Dedifferentiated amniotic fluid mesenchymal stem cell (primary cell): ENCODE data around the gene DUOX1.
"Not testable (repeated sequence)": the region's sequence is repeated elsewhere in the genome, so short reads cannot be mapped to it uniquely, and the experiment has no call there.

Experiments used
- DNase-seq: peaks from one replicate; pipeline ENCODE4 v3.0.0-alpha.2; 2016; ENCODE audit errors: extremely low spot score

DUOX1 gene

GRCh38 chr15:45121706-45122417 lies 7.9 kb upstream of the DUOX1 start:
- DNase-seq, result peak; percentile 45

GRCh38 chr15:45122719-45123118 lies 7.1 kb upstream of the DUOX1 start:
- DNase-seq, result no peak

GRCh38 chr15:45123397-45123796 lies 6.4 kb upstream of the DUOX1 start:
- no peak for DNase-seq

- DNase-seq, result no peak
These were observed 3.1 kb upstream of the DUOX1 start for GRCh38 chr15:45126535-45127158.

GRCh38 chr15:45128971-45129639 lies 689 bp upstream of the DUOX1 start:
- DNase-seq, result no peak

- DNase-seq, result no peak
These were observed 652 bp downstream of the DUOX1 start for GRCh38 chr15:45130291-45131000.

- no peak for DNase-seq
These were observed 1.7 kb downstream of the DUOX1 start for GRCh38 chr15:45131510-45131909.

- DNase-seq, result no peak
These were observed 3.2 kb downstream of the DUOX1 start for GRCh38 chr15:45132844-45133560.

GRCh38 chr15:45133561-45133920 lies 3.7 kb downstream of the DUOX1 start:
- DNase-seq, result no peak

- DNase-seq, result no peak
These were observed 4.3 kb downstream of the DUOX1 start for GRCh38 chr15:45134046-45134445.

- no peak for DNase-seq
These were observed 5.1 kb downstream of the DUOX1 start for GRCh38 chr15:45134682-45135604.

- not testable (repeated sequence) for DNase-seq
These were observed 6.0 kb downstream of the DUOX1 start for GRCh38 chr15:45135705-45136377.

GRCh38 chr15:45136378-45136764 lies 6.6 kb downstream of the DUOX1 start:
- no peak for DNase-seq

- DNase-seq, result no peak
These were observed 7.9 kb downstream of the DUOX1 start for GRCh38 chr15:45137703-45138102.

- DNase-seq, result no peak
These were observed 9.3 kb downstream of the DUOX1 start for GRCh38 chr15:45138814-45139765.

GRCh38 chr15:45139770-45140169 lies 10.0 kb downstream of the DUOX1 start:
- no peak for DNase-seq

GRCh38 chr15:45140557-45141250 lies 10.9 kb downstream of the DUOX1 start:
- no peak for DNase-seq

GRCh38 chr15:45141386-45141785 lies 11.6 kb downstream of the DUOX1 start:
- no peak for DNase-seq
